Left ventricle myocardium inferior (tissue), 1 donor: Measurements from ENCODE around the gene GMPR2. TPM values are rescaled to one million over a fixed set of nuclear protein-coding genes. Genes with fewer than 3 reads are reported as not detected.
A peak's percentile ranks its signal among the peaks of the same experiment; 100 is the strongest.
"Not testable (repeated sequence)": the region's sequence is repeated elsewhere in the genome, so short reads cannot be mapped to it uniquely, and the experiment has no call there.

ENCODE experiments used
- DNase-seq: peaks from one replicate; pipeline ENCODE4 v3.0.0-alpha.2; 2020
- H3K27ac ChIP-seq: fragments of 200-600 bp; replicated peaks from 2 replicates; pipeline ENCODE4 v1.8.0; 2021
- H3K27me3 ChIP-seq: fragments of 200-600 bp; 2 replicates; pipeline ENCODE4 v1.8.0; 2021; ENCODE audit warnings: low read depth
- H3K36me3 ChIP-seq: fragments of 200-600 bp; 2 replicates; pipeline ENCODE4 v1.8.0; 2021
- H3K4me1 ChIP-seq: fragments of 200-600 bp; 2 replicates; pipeline ENCODE4 v1.8.0; 2021
- H3K4me3 ChIP-seq: fragments of 200-600 bp; 2 replicates; pipeline ENCODE4 v1.8.0; 2021; ENCODE audit warnings: mild to moderate bottlenecking, moderate library complexity
- H3K9me3 ChIP-seq: fragments of 200-600 bp; replicated peaks from 2 replicates; pipeline ENCODE4 v1.8.0; 2021
- intact Hi-C: fragments of 100-400 bp; cut with micrococcal nuclease; formaldehyde crosslinking; loops from one replicate; pipeline ENCODE4 v1.11.0; 2022
- total RNA-seq: library from RNA; stranded (reverse); fragmentation: NEBNext Ultra II Directional; extraction: Animal tissue kit (Norgen Biotek cat#: 25700); gene quantifications from one replicate; pipeline ENCODE4 v1.2.1, GENCODE V29; 2021
- TF ChIP-seq, protein P1 (sequence below): fragments of 200-600 bp; IDR thresholded peaks from 2 replicates; pipeline ENCODE4 v1.8.0; 2021; ENCODE audit warnings: antibody characterized with exemption, mild to moderate bottlenecking, borderline replicate concordance
- donor health status: DM: no; HTN: yes; CAD: no; lungs with severe emphysema.

GMPR2 gene
- total RNA-seq, 1 donor from 2014 or later = 29.7 TPM

DNA sequence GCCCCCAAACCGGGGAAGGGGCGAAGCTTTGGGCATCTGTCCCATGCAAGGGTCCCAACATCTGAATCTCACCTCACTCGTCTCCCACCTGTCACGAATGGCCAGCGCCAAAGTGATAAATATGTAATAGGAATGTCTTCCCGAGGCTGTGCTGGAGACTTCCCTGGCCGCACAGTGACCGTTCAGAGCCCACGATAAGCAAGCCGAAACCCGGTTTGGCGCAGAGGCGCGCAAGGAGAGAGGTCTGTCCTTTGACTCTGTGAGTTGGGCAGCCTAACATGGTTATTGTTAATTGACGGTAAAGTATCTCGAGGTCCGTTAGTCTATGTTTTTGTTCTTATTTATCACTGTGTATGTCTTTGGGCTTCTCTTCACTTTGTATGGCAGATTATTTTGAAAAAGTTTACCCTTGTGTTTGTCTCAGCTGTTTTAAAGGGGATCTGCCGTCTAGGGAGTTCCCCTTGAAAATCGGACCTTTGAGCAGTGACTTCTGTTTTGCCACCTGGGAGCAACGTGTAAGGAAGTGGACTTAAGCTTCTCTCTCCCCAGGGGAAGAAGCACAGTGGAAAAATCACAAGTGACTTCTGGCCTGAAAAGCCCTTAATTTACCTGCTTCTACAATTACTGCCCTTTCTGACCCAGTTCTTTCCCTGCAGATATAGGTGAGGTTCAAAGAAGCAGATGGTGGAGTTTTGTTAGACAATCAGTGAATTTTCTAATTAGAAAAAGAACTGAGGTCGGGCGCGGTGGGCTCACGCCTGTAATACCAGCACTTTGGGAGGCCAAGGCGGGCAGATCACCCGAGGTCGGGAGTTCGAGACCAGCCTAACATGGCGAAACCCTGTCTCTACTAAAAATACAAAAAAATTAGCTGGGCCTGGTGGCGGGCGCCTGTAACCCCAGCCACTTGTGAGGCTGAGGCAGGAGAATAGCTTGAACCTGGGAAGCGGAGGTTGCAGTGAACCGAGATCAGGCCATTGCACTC is 36.4 kb upstream of the GMPR2 start:
- Histone ChIP-seq H3K36me3 (peaks cover 34% of the 10 kb centered on the region), H3K4me1 (peaks cover 49% of the 10 kb centered on the region), H3K4me3 (peak overlapping the region; percentile 100), H3K9me3 (no peaks in the 10 kb centered on the region), H3K27me3 (no peaks in the 10 kb centered on the region), H3K27ac (peak overlapping the region; percentile 100)
- DNase-seq = no peak
- TF ChIP-seq, protein P1, sequence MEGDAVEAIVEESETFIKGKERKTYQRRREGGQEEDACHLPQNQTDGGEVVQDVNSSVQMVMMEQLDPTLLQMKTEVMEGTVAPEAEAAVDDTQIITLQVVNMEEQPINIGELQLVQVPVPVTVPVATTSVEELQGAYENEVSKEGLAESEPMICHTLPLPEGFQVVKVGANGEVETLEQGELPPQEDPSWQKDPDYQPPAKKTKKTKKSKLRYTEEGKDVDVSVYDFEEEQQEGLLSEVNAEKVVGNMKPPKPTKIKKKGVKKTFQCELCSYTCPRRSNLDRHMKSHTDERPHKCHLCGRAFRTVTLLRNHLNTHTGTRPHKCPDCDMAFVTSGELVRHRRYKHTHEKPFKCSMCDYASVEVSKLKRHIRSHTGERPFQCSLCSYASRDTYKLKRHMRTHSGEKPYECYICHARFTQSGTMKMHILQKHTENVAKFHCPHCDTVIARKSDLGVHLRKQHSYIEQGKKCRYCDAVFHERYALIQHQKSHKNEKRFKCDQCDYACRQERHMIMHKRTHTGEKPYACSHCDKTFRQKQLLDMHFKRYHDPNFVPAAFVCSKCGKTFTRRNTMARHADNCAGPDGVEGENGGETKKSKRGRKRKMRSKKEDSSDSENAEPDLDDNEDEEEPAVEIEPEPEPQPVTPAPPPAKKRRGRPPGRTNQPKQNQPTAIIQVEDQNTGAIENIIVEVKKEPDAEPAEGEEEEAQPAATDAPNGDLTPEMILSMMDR = no peak
- intact Hi-C loops = no loop called here

DNA sequence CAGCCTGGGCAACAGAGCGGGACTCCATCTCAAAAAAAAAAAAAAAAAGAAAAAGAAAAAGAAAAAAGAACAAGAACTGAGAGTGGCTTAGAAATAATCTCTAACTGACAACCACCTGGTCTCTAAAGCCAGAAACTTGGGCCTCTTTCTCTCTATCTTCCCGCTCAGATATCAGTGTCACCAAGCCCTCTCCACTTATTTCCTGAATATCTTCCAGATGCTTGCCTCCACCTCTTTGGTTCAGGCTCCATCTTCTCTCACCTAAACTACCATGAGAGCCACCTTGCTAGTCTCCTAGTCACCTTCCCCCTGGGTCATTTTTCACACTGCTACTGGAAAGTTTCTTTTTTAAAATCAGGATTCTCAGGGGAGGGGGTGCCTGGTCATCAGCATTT is 35.7 kb upstream of the GMPR2 start:
- intact Hi-C loops = no loop called here
- no peaks in the 10 kb centered on the region for H3K9me3 ChIP-seq
- H3K4me3 ChIP-seq = peak overlapping the region; percentile 100
- TF ChIP-seq, protein P1 = no peak
- H3K36me3 ChIP-seq = peaks cover 31% of the 10 kb centered on the region
- H3K4me1 ChIP-seq = peaks cover 49% of the 10 kb centered on the region
- no peaks in the 10 kb centered on the region for H3K27me3 ChIP-seq
- DNase-seq = no peak
- H3K27ac ChIP-seq = no peak overlapping the region

DNA sequence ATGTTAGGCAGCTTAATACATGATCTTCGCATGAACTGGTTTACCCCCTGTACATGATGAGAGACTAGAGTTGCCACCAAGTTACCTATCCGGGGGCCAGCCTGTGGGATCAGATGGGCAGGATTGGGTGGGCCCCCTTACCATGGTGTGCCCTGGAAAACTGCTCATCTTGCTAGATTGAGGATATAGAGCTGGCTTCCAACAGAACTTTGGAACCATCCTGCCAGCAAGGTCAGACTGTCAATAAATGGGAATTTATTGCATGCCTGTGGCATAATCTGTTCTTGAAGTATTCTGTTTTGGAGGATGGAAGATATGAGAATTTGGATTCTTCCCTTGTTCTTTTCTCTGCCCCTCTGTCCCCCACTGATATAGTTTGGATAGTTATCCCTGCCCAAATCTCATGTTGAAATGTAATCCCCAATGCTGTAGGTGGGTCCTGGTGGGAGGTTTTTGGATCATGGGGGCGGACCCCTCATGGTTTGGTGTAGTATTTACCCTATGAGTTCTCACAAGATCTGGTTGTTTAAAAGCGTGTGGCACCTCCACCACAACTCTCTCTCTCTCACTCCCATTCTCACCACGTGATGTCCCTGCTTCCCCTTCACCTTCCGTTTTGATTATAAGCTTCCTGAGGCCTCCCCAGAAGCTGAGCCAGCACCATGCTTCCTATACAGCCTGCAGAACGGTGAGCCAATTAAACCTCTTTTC is 33.8 kb upstream of the GMPR2 start:
- Histone ChIP-seq H3K4me1 (peaks cover 48% of the 10 kb centered on the region), H3K4me3 (no peak overlapping the region), H3K27me3 (no peaks in the 10 kb centered on the region), H3K9me3 (no peaks in the 10 kb centered on the region), H3K27ac (no peak overlapping the region), H3K36me3 (peaks cover 29% of the 10 kb centered on the region)
- TF ChIP-seq, protein P1 = no peak
- intact Hi-C loops = no loop called here
- DNase-seq = no peak

DNA sequence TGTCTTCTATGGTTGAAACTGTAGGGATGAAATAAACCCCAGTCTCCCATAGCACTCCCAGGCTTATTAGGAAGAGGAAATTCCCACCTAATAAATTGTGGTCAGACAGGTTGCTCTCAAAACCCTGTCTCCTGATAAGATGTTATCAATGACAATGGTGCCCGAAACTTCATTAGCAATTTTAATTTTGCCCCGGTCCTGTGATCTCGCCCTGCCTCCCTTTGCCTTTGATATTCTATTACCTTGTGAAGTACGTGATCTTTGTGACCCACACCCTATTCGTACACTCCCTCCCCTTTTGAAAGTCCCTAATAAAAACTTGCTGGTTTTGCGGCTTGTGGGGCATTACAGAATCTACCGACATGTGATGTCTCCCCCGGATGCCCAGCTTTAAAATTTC is 30.2 kb upstream of the GMPR2 start:
- H3K36me3 ChIP-seq = peaks cover 48% of the 10 kb centered on the region
- H3K27ac ChIP-seq, H3K27me3 ChIP-seq, DNase-seq, H3K4me3 ChIP-seq, intact Hi-C loops, H3K9me3 ChIP-seq: not testable (repeated sequence)
- H3K4me1 ChIP-seq = peaks cover 14% of the 10 kb centered on the region

DNA sequence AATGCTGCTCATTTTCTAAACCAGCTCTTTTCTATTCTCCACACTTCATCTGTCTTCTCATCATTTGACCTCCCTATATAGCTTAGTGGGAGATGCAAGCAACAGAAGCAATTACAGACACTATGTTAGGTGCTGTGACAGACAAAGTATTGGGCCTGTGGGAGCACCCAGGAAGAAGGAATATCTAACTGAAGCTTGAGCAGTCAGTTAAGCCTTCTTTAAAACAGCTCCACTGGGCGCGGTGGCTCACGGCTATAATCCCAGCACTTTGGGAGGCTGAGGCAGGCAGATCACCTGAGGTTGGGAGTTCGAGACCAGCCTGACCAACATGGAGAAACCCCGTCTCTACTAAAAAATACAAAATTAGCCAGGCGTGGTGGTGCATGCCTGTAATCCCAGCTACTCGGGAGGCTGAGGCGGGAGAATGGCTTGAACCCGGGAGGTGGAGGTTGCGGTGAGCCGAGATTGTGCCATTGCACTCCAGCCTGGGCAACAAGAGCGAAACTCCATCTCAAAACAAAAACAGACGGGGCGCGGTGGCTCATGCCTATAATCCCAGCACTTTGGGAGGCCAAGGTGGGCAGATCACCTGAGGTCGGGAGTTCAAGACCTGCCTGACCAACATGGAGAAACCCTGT is 29.4 kb upstream of the GMPR2 start:
- DNase-seq, H3K27ac ChIP-seq, H3K9me3 ChIP-seq, intact Hi-C loops, H3K4me3 ChIP-seq, H3K27me3 ChIP-seq: not testable (repeated sequence)
- Histone ChIP-seq H3K36me3 (peaks cover 57% of the 10 kb centered on the region), H3K4me1 (peaks cover 13% of the 10 kb centered on the region)
